ENCODE data around the gene UMPS.
"Not testable (repeated sequence)": the region's sequence is repeated elsewhere in the genome, so short reads cannot be mapped to it uniquely, and the experiment has no call there.

UMPS gene

GRCh38 chr3:124786511-124787241 is 56.4 kb downstream of the UMPS start:
- no peak overlapping the region for H3K4me3 ChIP-seq (ENCODE audit: insufficient read depth, low read depth, low read length)
- 87 to 89% methylated on average over 6 of the region's 6 CpGs for WGBS, 2 experiments
- H3K27ac ChIP-seq (ENCODE audit: insufficient read depth, low read depth, low read length, poor library complexity, severe bottlenecking) = no peak overlapping the region
- H3K36me3 ChIP-seq (ENCODE audit: control insufficient read depth, insufficient read depth, low read length) = no peaks in the 10 kb centered on the region
- H3K27me3 ChIP-seq (ENCODE audit: control insufficient read depth, insufficient read depth, low read length, poor library complexity, severe bottlenecking) = no peaks in the 10 kb centered on the region
- peaks cover under 1% of the 10 kb centered on the region for H3K4me1 ChIP-seq (ENCODE audit: control insufficient read depth, insufficient read depth, low read length)
- no peaks in the 10 kb centered on the region for H3K9me3 ChIP-seq (ENCODE audit: control insufficient read depth, low read length)

GRCh38 chr3:124787476-124788195 is 57.4 kb downstream of the UMPS start:
- Histone ChIP-seq H3K27ac (ENCODE audit: insufficient read depth, low read depth, low read length, poor library complexity, severe bottlenecking) (no peak overlapping the region), H3K27me3 (ENCODE audit: control insufficient read depth, insufficient read depth, low read length, poor library complexity, severe bottlenecking) (no peaks in the 10 kb centered on the region), H3K4me1 (ENCODE audit: control insufficient read depth, insufficient read depth, low read length) (no peaks in the 10 kb centered on the region), H3K4me3 (ENCODE audit: insufficient read depth, low read depth, low read length) (no peak overlapping the region), H3K36me3 (ENCODE audit: control insufficient read depth, insufficient read depth, low read length) (no peaks in the 10 kb centered on the region), H3K9me3 (ENCODE audit: control insufficient read depth, low read length) (no peaks in the 10 kb centered on the region)
- WGBS, 2 experiments = 96 to 99% methylated on average over 3 of the region's 3 CpGs

- H3K9me3 ChIP-seq (ENCODE audit: control insufficient read depth, low read length) = no peaks in the 10 kb centered on the region
- no peaks in the 10 kb centered on the region for H3K27me3 ChIP-seq (ENCODE audit: control insufficient read depth, insufficient read depth, low read length, poor library complexity, severe bottlenecking)
- no peak overlapping the region for H3K27ac ChIP-seq (ENCODE audit: insufficient read depth, low read depth, low read length, poor library complexity, severe bottlenecking)
- no peaks in the 10 kb centered on the region for H3K4me1 ChIP-seq (ENCODE audit: control insufficient read depth, insufficient read depth, low read length)
- H3K36me3 ChIP-seq (ENCODE audit: control insufficient read depth, insufficient read depth, low read length) = no peaks in the 10 kb centered on the region
- 95 to 97% methylated on average over 2 of the region's 2 CpGs for WGBS, 2 experiments
- H3K4me3 ChIP-seq (ENCODE audit: insufficient read depth, low read depth, low read length) = no peak overlapping the region
These were observed 58.0 kb downstream of the UMPS start for GRCh38 chr3:124788254-124788745.

GRCh38 chr3:124789103-124789502 is 58.9 kb downstream of the UMPS start:
- not testable (repeated sequence) for H3K27ac ChIP-seq (ENCODE audit: insufficient read depth, low read depth, low read length, poor library complexity, severe bottlenecking); H3K4me1 ChIP-seq (ENCODE audit: control insufficient read depth, insufficient read depth, low read length); H3K9me3 ChIP-seq (ENCODE audit: control insufficient read depth, low read length); H3K36me3 ChIP-seq (ENCODE audit: control insufficient read depth, insufficient read depth, low read length); H3K4me3 ChIP-seq (ENCODE audit: insufficient read depth, low read depth, low read length); H3K27me3 ChIP-seq (ENCODE audit: control insufficient read depth, insufficient read depth, low read length, poor library complexity, severe bottlenecking)
- WGBS, 2 experiments = 94 to 100% methylated on average over 1 to 2 of the region's 5 CpGs

- H3K36me3 ChIP-seq (ENCODE audit: control insufficient read depth, insufficient read depth, low read length) = no peaks in the 10 kb centered on the region
- no peaks in the 10 kb centered on the region for H3K9me3 ChIP-seq (ENCODE audit: control insufficient read depth, low read length)
- no peaks in the 10 kb centered on the region for H3K27me3 ChIP-seq (ENCODE audit: control insufficient read depth, insufficient read depth, low read length, poor library complexity, severe bottlenecking)
- H3K27ac ChIP-seq (ENCODE audit: insufficient read depth, low read depth, low read length, poor library complexity, severe bottlenecking) = no peak overlapping the region
- H3K4me3 ChIP-seq (ENCODE audit: insufficient read depth, low read depth, low read length) = no peak overlapping the region
- 96 to 97% methylated on average over 4 of the region's 4 CpGs for WGBS, 2 experiments
- H3K4me1 ChIP-seq (ENCODE audit: control insufficient read depth, insufficient read depth, low read length) = no peaks in the 10 kb centered on the region
These were observed 60.9 kb downstream of the UMPS start for GRCh38 chr3:124791142-124791541.

- H3K4me3 ChIP-seq (ENCODE audit: insufficient read depth, low read depth, low read length) = no peak overlapping the region
- no peaks in the 10 kb centered on the region for H3K27me3 ChIP-seq (ENCODE audit: control insufficient read depth, insufficient read depth, low read length, poor library complexity, severe bottlenecking)
- H3K36me3 ChIP-seq (ENCODE audit: control insufficient read depth, insufficient read depth, low read length) = no peaks in the 10 kb centered on the region
- H3K4me1 ChIP-seq (ENCODE audit: control insufficient read depth, insufficient read depth, low read length) = no peaks in the 10 kb centered on the region
- WGBS, 2 experiments = 90 to 94% methylated on average over 6 to 8 of the region's 8 CpGs
- no peak overlapping the region for H3K27ac ChIP-seq (ENCODE audit: insufficient read depth, low read depth, low read length, poor library complexity, severe bottlenecking)
- no peaks in the 10 kb centered on the region for H3K9me3 ChIP-seq (ENCODE audit: control insufficient read depth, low read length)
These were observed 61.4 kb downstream of the UMPS start for GRCh38 chr3:124791639-124792151.

- WGBS, 2 experiments = 92 to 95% methylated on average over 7 of the region's 7 CpGs
- Histone ChIP-seq H3K36me3 (ENCODE audit: control insufficient read depth, insufficient read depth, low read length) (no peaks in the 10 kb centered on the region), H3K27ac (ENCODE audit: insufficient read depth, low read depth, low read length, poor library complexity, severe bottlenecking) (no peak overlapping the region), H3K27me3 (ENCODE audit: control insufficient read depth, insufficient read depth, low read length, poor library complexity, severe bottlenecking) (no peaks in the 10 kb centered on the region), H3K4me3 (ENCODE audit: insufficient read depth, low read depth, low read length) (no peak overlapping the region), H3K9me3 (ENCODE audit: control insufficient read depth, low read length) (no peaks in the 10 kb centered on the region), H3K4me1 (ENCODE audit: control insufficient read depth, insufficient read depth, low read length) (no peaks in the 10 kb centered on the region)
These were observed 62.2 kb downstream of the UMPS start for GRCh38 chr3:124792341-124793040.

- no peak overlapping the region for H3K27ac ChIP-seq (ENCODE audit: insufficient read depth, low read depth, low read length, poor library complexity, severe bottlenecking)
- no peaks in the 10 kb centered on the region for H3K36me3 ChIP-seq (ENCODE audit: control insufficient read depth, insufficient read depth, low read length)
- H3K4me3 ChIP-seq (ENCODE audit: insufficient read depth, low read depth, low read length) = no peak overlapping the region
- WGBS, 2 experiments = 92 to 95% methylated on average over 6 of the region's 6 CpGs
- no peaks in the 10 kb centered on the region for H3K9me3 ChIP-seq (ENCODE audit: control insufficient read depth, low read length)
- no peaks in the 10 kb centered on the region for H3K27me3 ChIP-seq (ENCODE audit: control insufficient read depth, insufficient read depth, low read length, poor library complexity, severe bottlenecking)
- no peaks in the 10 kb centered on the region for H3K4me1 ChIP-seq (ENCODE audit: control insufficient read depth, insufficient read depth, low read length)
These were observed 62.9 kb downstream of the UMPS start for GRCh38 chr3:124793054-124793739.

- Histone ChIP-seq H3K9me3 (ENCODE audit: control insufficient read depth, low read length) (no peaks in the 10 kb centered on the region), H3K27me3 (ENCODE audit: control insufficient read depth, insufficient read depth, low read length, poor library complexity, severe bottlenecking) (no peaks in the 10 kb centered on the region), H3K4me1 (ENCODE audit: control insufficient read depth, insufficient read depth, low read length) (peaks cover 10% of the 10 kb centered on the region), H3K36me3 (ENCODE audit: control insufficient read depth, insufficient read depth, low read length) (no peaks in the 10 kb centered on the region), H3K27ac (ENCODE audit: insufficient read depth, low read depth, low read length, poor library complexity, severe bottlenecking) (no peak overlapping the region), H3K4me3 (ENCODE audit: insufficient read depth, low read depth, low read length) (no peak overlapping the region)
- WGBS, 2 experiments = 96% methylated on average over 19 of the region's 19 CpGs
These were observed 66.2 kb downstream of the UMPS start for GRCh38 chr3:124796477-124796876.

Data from ectodermal cell (in vitro differentiated cells).